ENCODE measurements around the gene TMCC2.
A peak's percentile ranks its signal among the peaks of the same experiment; 100 is the strongest.

TMCC2 gene

DNA sequence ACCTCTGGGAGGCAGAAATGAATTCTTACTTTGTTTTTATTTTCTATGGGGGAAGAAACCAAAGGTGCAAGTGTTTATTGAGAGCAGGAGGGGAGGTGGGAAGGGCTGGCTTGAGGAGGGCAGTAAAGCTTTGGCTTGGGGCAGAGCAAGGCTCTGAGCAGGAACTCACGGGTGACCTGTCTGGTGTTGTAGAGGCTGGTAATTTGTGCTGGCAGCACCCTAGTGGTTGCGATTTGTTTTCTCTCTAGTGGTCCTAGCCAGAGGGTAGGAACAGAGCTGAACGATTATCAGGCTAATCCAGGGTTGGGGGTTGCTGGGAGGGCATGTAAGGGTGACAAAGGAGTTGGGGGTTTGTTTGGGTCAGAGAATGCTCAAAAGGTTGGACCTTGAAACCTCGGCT is 16.6 kb downstream of the TMCC2 start:
- Histone ChIP-seq H2BK5ac (ENCODE audit: low read depth, low read length, poor library complexity, severe bottlenecking) (no peak overlapping the region), H4K91ac (ENCODE audit: low read length) (no peak overlapping the region), H3K4me1 (ENCODE audit: control insufficient read depth, insufficient read depth, low read depth, low read length) (peaks cover 12% of the 10 kb centered on the region), H4K8ac (ENCODE audit: low read length) (no peak overlapping the region), H3K23ac (ENCODE audit: low read length in 2 of 2) (no peak overlapping the region), H3K9me3 (ENCODE audit: control insufficient read depth, low read length) (no peaks in the 10 kb centered on the region), H3K18ac (ENCODE audit: low read depth in 1 of 2, low read length in 2 of 2) (no peak overlapping the region), H3K9ac (ENCODE audit: low read length) (no peak overlapping the region), H3K4ac (ENCODE audit: low read depth in 1 of 2, low read length in 2 of 2) (no peak overlapping the region), H3K14ac (ENCODE audit: low read length in 2 of 2) (no peak overlapping the region), H3K4me2 (ENCODE audit: low read length, poor library complexity, severe bottlenecking) (no peak overlapping the region), H2BK120ac (ENCODE audit: low read depth, low read length) (no peak overlapping the region), H2AK5ac (ENCODE audit: low read length, severe bottlenecking) (no peak overlapping the region), H3K36me3 (ENCODE audit: control insufficient read depth in 1 of 2, insufficient read depth in 2 of 2, low read depth in 1 of 2, low read length in 2 of 2) (peaks cover 0 to 7% of the 10 kb centered on the region in 2 experiments), H3K79me1 (replicated peaks; ENCODE audit: low read length, poor library complexity, severe bottlenecking) (peaks cover 6% of the 10 kb centered on the region), H2AFZ (ENCODE audit: low read depth, low read length) (no peak overlapping the region), H2BK12ac (ENCODE audit: low read length in 2 of 2) (no peak overlapping the region), H3K27me3 (ENCODE audit: control insufficient read depth in 1 of 2, insufficient read depth in 1 of 2, low read length in 2 of 2) (no peaks in the 10 kb centered on the region), H2BK15ac (ENCODE audit: low read depth, poor library complexity, severe bottlenecking) (no peak overlapping the region), H3K27ac (ENCODE audit: low read length, poor library complexity, severe bottlenecking) (no peak overlapping the region), H3K4me3 (ENCODE audit: insufficient read depth in 1 of 2, low read depth in 1 of 2, low read length in 2 of 2) (no peak overlapping the region)
- WGBS, result 78% methylated on average over 4 of the region's 4 CpGs
- no peak for DNase-seq

- Histone ChIP-seq H4K8ac (ENCODE audit: low read length) (no peak overlapping the region), H3K14ac (ENCODE audit: low read length in 2 of 2) (peak overlapping the region in 1 of 2 experiments; percentile 18)
- WGBS, result 87% methylated on average over 7 of the region's 7 CpGs
Measured at GRCh38 chr1:205245096-205245495, 17.4 kb downstream of the TMCC2 start.

GRCh38 chr1:205246351-205247119 is 18.8 kb downstream of the TMCC2 start:
- no peak overlapping the region for H2AK5ac ChIP-seq (ENCODE audit: low read length, severe bottlenecking)
- H2BK12ac ChIP-seq (ENCODE audit: low read length in 2 of 2), result no peak overlapping the region
- H3K14ac ChIP-seq (ENCODE audit: low read length in 2 of 2), result no peak overlapping the region
- H3K79me1 ChIP-seq (replicated peaks; ENCODE audit: low read length, poor library complexity, severe bottlenecking), result peaks cover 4% of the 10 kb centered on the region
- no peak overlapping the region for H3K4me3 ChIP-seq (ENCODE audit: insufficient read depth in 1 of 2, low read depth in 1 of 2, low read length in 2 of 2)
- H4K91ac ChIP-seq (ENCODE audit: low read length), result no peak overlapping the region
- no peak for DNase-seq
- no peak overlapping the region for H3K18ac ChIP-seq (ENCODE audit: low read depth in 1 of 2, low read length in 2 of 2)
- no peak overlapping the region for H3K4ac ChIP-seq (ENCODE audit: low read depth in 1 of 2, low read length in 2 of 2)
- no peak overlapping the region for H2BK5ac ChIP-seq (ENCODE audit: low read depth, low read length, poor library complexity, severe bottlenecking)
- H2BK120ac ChIP-seq (ENCODE audit: low read depth, low read length), result no peak overlapping the region
- no peak overlapping the region for H3K4me2 ChIP-seq (ENCODE audit: low read length, poor library complexity, severe bottlenecking)
- H2AFZ ChIP-seq (ENCODE audit: low read depth, low read length), result no peak overlapping the region
- H3K27me3 ChIP-seq (ENCODE audit: control insufficient read depth in 1 of 2, insufficient read depth in 1 of 2, low read length in 2 of 2), result no peaks in the 10 kb centered on the region
- H2BK15ac ChIP-seq (ENCODE audit: low read depth, poor library complexity, severe bottlenecking), result no peak overlapping the region
- H3K9me3 ChIP-seq (ENCODE audit: control insufficient read depth, low read length), result no peaks in the 10 kb centered on the region
- no peak overlapping the region for H3K27ac ChIP-seq (ENCODE audit: low read length, poor library complexity, severe bottlenecking)
- peaks cover 0 to 5% of the 10 kb centered on the region in 2 experiments for H3K36me3 ChIP-seq (ENCODE audit: control insufficient read depth in 1 of 2, insufficient read depth in 2 of 2, low read depth in 1 of 2, low read length in 2 of 2)
- H4K8ac ChIP-seq (ENCODE audit: low read length), result no peak overlapping the region
- H3K4me1 ChIP-seq (ENCODE audit: control insufficient read depth, insufficient read depth, low read depth, low read length), result peaks cover 11% of the 10 kb centered on the region
- H3K9ac ChIP-seq (ENCODE audit: low read length), result no peak overlapping the region
- no peak overlapping the region for H3K23ac ChIP-seq (ENCODE audit: low read length in 2 of 2)
- 90% methylated on average over 10 of the region's 10 CpGs for WGBS

More at GRCh38 chr1:205245096-205245495, 17.4 kb downstream of the TMCC2 start:
- Histone ChIP-seq H3K4me1 (ENCODE audit: control insufficient read depth, insufficient read depth, low read depth, low read length) (peaks cover 14% of the 10 kb centered on the region), H2AFZ (ENCODE audit: low read depth, low read length) (no peak overlapping the region), H3K23ac (ENCODE audit: low read length in 2 of 2) (no peak overlapping the region), H3K79me1 (replicated peaks; ENCODE audit: low read length, poor library complexity, severe bottlenecking) (peaks cover 6% of the 10 kb centered on the region), H3K18ac (ENCODE audit: low read depth in 1 of 2, low read length in 2 of 2) (no peak overlapping the region), H2AK5ac (ENCODE audit: low read length, severe bottlenecking) (no peak overlapping the region), H2BK5ac (ENCODE audit: low read depth, low read length, poor library complexity, severe bottlenecking) (no peak overlapping the region), H3K4me3 (ENCODE audit: insufficient read depth in 1 of 2, low read depth in 1 of 2, low read length in 2 of 2) (no peak overlapping the region), H3K4ac (ENCODE audit: low read depth in 1 of 2, low read length in 2 of 2) (no peak overlapping the region), H2BK120ac (ENCODE audit: low read depth, low read length) (no peak overlapping the region), H3K9me3 (ENCODE audit: control insufficient read depth, low read length) (no peaks in the 10 kb centered on the region), H4K91ac (ENCODE audit: low read length) (no peak overlapping the region), H3K27me3 (ENCODE audit: control insufficient read depth in 1 of 2, insufficient read depth in 1 of 2, low read length in 2 of 2) (no peaks in the 10 kb centered on the region), H3K36me3 (ENCODE audit: control insufficient read depth in 1 of 2, insufficient read depth in 2 of 2, low read depth in 1 of 2, low read length in 2 of 2) (peaks cover 0 to 7% of the 10 kb centered on the region in 2 experiments), H3K9ac (ENCODE audit: low read length) (no peak overlapping the region), H3K27ac (ENCODE audit: low read length, poor library complexity, severe bottlenecking) (no peak overlapping the region), H2BK15ac (ENCODE audit: low read depth, poor library complexity, severe bottlenecking) (no peak overlapping the region), H3K4me2 (ENCODE audit: low read length, poor library complexity, severe bottlenecking) (no peak overlapping the region), H2BK12ac (ENCODE audit: low read length in 2 of 2) (peak overlapping the region in 1 of 2 experiments; percentile 25)
- no peak for DNase-seq

DNA sequence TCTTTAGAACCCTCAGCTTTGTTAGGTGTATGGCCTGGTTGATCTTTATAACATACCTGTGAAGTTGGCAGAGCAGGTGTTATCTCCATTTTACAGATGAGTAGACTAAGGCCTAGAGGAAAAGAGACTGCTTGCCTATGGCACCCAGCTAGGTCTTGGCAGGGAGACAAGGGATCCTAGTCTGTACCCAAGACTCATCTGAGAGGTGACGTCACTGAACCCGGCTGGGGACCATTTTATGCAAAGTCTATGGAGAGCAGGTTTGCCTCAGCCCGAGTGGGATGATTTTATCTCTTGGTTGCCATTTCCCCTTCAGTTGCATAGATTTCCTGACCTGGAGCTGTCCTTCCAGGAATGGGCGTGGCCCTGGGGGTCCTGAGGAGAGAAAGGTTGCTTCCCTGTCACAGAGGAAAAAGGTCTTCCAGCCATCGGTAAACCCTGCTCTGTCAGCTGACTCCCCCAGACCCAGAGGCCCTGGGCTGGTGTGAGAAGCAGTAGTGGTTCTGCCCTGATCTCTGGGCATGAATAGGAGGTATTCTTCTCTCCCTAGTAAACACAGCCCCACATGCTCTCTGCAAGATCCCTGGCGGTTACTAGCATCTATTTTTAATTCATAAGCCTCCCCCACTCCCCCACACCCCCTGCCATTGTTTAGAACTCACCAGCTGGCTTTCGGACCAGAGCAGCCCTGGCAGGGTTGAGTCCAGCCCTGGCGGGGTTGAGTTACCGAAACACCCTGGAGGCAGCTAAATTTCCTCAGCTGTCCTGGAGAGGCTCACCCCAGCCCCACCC is 19.6 kb downstream of the TMCC2 start:
- Histone ChIP-seq H2BK120ac (ENCODE audit: low read depth, low read length) (peak overlapping the region; percentile 35), H2BK12ac (ENCODE audit: low read length in 2 of 2) (peak overlapping the region in 1 of 2 experiments; percentile 31), H3K4me2 (ENCODE audit: low read length, poor library complexity, severe bottlenecking) (no peak overlapping the region), H2AFZ (ENCODE audit: low read depth, low read length) (no peak overlapping the region), H4K91ac (ENCODE audit: low read length) (no peak overlapping the region), H3K27ac (ENCODE audit: low read length, poor library complexity, severe bottlenecking) (no peak overlapping the region), H4K8ac (ENCODE audit: low read length) (peak overlapping the region; percentile 8), H3K23ac (ENCODE audit: low read length in 2 of 2) (no peak overlapping the region), H3K14ac (ENCODE audit: low read length in 2 of 2) (no peak overlapping the region), H3K36me3 (ENCODE audit: control insufficient read depth in 1 of 2, insufficient read depth in 2 of 2, low read depth in 1 of 2, low read length in 2 of 2) (no peaks in the 10 kb centered on the region), H3K79me1 (replicated peaks; ENCODE audit: low read length, poor library complexity, severe bottlenecking) (peaks cover 4% of the 10 kb centered on the region), H3K4me1 (ENCODE audit: control insufficient read depth, insufficient read depth, low read depth, low read length) (peaks cover 11% of the 10 kb centered on the region), H2BK5ac (ENCODE audit: low read depth, low read length, poor library complexity, severe bottlenecking) (no peak overlapping the region), H3K4ac (ENCODE audit: low read depth in 1 of 2, low read length in 2 of 2) (no peak overlapping the region), H3K9ac (ENCODE audit: low read length) (no peak overlapping the region), H2BK15ac (ENCODE audit: low read depth, poor library complexity, severe bottlenecking) (peak overlapping the region; percentile 49), H3K18ac (ENCODE audit: low read depth in 1 of 2, low read length in 2 of 2) (no peak overlapping the region), H3K27me3 (ENCODE audit: control insufficient read depth in 1 of 2, insufficient read depth in 1 of 2, low read length in 2 of 2) (no peaks in the 10 kb centered on the region), H2AK5ac (ENCODE audit: low read length, severe bottlenecking) (no peak overlapping the region), H3K4me3 (ENCODE audit: insufficient read depth in 1 of 2, low read depth in 1 of 2, low read length in 2 of 2) (no peak overlapping the region), H3K9me3 (ENCODE audit: control insufficient read depth, low read length) (no peaks in the 10 kb centered on the region)
- peak; percentile 37 for DNase-seq
- 74% methylated on average over 9 of the region's 9 CpGs for WGBS
